Measurements from ENCODE around the gene FBLN1.
"Not testable (repeated sequence)": the region's sequence is repeated elsewhere in the genome, so short reads cannot be mapped to it uniquely, and the experiment has no call there.

Gene FBLN1

GRCh38 chr22:45554040-45554406 lies 51.3 kb downstream of the FBLN1 start:
- no peak overlapping the region for H3K4me3 ChIP-seq (ENCODE audit: low read depth in 1 of 2, low read length in 1 of 2)
- H3K36me3 ChIP-seq = no peaks in the 10 kb centered on the region
- no peaks in the 10 kb centered on the region for H3K4me1 ChIP-seq (ENCODE audit: control insufficient read depth in 1 of 2, insufficient read depth in 1 of 2, low read depth in 1 of 2, low read length in 1 of 2)
- peaks cover 50% of the 10 kb centered on the region for H3K27me3 ChIP-seq
- TF ChIP-seq CTCF (IDR thresholded peaks at IDR 0.05) = no peak
- H3K27ac ChIP-seq = no peak overlapping the region
- H3K9me3 ChIP-seq = no peaks in the 10 kb centered on the region

DNA sequence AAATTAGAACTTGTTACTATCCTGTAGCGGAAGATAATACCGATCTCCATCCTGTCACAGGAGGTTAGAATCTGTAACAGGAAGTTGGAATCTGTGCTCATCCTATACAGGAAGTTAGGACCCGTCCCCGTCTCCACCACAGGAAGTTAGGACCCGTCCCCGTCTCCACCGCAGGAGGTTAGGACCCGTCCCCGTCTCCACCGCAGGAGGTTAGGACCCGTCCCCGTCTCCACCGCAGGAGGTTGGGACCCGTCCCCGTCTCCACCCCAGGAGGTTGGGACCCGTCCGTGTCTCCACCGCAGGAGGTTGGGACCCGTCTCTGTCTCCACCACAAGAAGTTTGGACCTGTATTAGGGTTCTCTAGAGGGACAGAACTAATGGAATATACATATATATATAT lies 52.2 kb downstream of the FBLN1 start:
- H3K9me3 ChIP-seq = no peaks in the 10 kb centered on the region
- no peak overlapping the region for H3K27ac ChIP-seq
- H3K36me3 ChIP-seq = no peaks in the 10 kb centered on the region
- H3K27me3 ChIP-seq = peaks cover 50% of the 10 kb centered on the region
- no peak overlapping the region for H3K4me3 ChIP-seq (ENCODE audit: low read depth in 1 of 2, low read length in 1 of 2)
- H3K4me1 ChIP-seq (ENCODE audit: control insufficient read depth in 1 of 2, insufficient read depth in 1 of 2, low read depth in 1 of 2, low read length in 1 of 2) = no peaks in the 10 kb centered on the region
- TF ChIP-seq CTCF (IDR thresholded peaks at IDR 0.05) = no peak

DNA sequence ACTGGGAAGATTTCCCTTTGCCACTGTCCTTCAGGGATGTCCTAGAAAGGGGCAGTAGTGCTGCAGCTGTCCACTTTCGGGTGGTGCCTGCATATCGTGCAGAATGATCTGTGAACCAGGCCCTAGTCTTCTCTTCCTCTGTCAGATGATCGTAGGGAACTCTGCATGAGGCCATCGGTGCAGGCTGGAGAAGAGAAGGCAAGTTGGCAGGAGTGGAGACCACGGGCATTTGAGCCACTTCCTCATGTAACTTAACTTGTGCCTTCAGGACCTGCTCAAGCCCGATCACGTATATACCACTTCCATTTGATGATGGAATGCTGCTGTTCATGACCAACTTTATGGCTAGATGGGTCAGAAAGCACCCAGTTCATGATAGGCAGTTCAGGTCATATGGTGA lies 55.2 kb downstream of the FBLN1 start:
- not testable (repeated sequence) for H3K4me1 ChIP-seq (ENCODE audit: control insufficient read depth in 1 of 2, insufficient read depth in 1 of 2, low read depth in 1 of 2, low read length in 1 of 2)
- H3K27me3 ChIP-seq = peaks cover 35% of the 10 kb centered on the region

DNA sequence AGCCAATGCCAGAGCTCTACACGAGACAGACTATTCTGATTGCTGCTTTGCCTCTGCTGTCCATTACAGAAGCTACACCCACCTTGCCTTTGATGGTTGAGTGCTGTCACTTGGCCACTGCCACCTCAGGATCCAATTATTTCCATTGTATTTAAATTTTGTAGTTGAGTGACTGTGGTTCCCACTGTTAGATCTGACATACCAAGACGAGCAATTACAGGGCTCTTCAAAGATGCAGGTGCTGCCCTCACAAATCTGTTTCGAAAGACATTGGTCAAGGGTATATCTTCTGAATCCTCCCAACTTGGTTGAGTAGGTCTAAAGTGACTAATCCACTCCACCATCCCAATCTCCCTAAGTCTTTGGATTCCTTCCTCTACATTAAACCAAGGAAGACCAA lies 57.4 kb downstream of the FBLN1 start:
- not testable (repeated sequence) for H3K27ac ChIP-seq; H3K9me3 ChIP-seq; H3K4me3 ChIP-seq (ENCODE audit: low read depth in 1 of 2, low read length in 1 of 2); H3K4me1 ChIP-seq (ENCODE audit: control insufficient read depth in 1 of 2, insufficient read depth in 1 of 2, low read depth in 1 of 2, low read length in 1 of 2); H3K36me3 ChIP-seq
- H3K27me3 ChIP-seq = peaks cover 13% of the 10 kb centered on the region

More for the DNA sequence above, 55.2 kb downstream of the FBLN1 start:
- H3K4me3 ChIP-seq (ENCODE audit: low read depth in 1 of 2, low read length in 1 of 2); H3K27ac ChIP-seq; H3K36me3 ChIP-seq; H3K9me3 ChIP-seq: not testable (repeated sequence)

- H3K36me3 ChIP-seq; H3K27ac ChIP-seq; H3K4me1 ChIP-seq (ENCODE audit: control insufficient read depth in 1 of 2, insufficient read depth in 1 of 2, low read depth in 1 of 2, low read length in 1 of 2); H3K4me3 ChIP-seq (ENCODE audit: low read depth in 1 of 2, low read length in 1 of 2); H3K27me3 ChIP-seq; H3K9me3 ChIP-seq: not testable (repeated sequence)
Measured at GRCh38 chr22:45560761-45561160, 58.1 kb downstream of the FBLN1 start.

DNA sequence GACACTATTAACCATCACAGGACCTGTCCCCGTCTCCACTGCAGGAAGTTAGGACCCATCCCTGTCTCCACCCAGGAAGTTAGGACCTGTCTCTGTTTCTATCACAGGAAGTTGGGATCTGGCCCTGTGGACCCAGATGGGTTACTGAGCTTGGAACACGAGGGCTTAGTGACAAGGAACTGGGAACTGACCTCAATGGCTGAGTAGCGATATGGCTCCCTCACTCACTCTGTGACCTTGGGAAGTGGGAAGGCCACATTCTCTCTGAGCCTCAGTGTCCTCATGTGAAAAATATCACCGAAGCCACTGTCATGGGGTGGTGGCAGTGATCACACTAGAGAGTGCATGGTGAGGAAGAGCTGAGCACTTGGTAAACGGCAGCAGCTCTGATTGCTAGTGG lies 59.4 kb downstream of the FBLN1 start:
- Histone ChIP-seq H3K27ac (no peak overlapping the region), H3K4me1 (ENCODE audit: control insufficient read depth in 1 of 2, insufficient read depth in 1 of 2, low read depth in 1 of 2, low read length in 1 of 2) (no peaks in the 10 kb centered on the region), H3K4me3 (ENCODE audit: low read depth in 1 of 2, low read length in 1 of 2) (no peak overlapping the region), H3K36me3 (no peaks in the 10 kb centered on the region), H3K27me3 (peaks cover 15% of the 10 kb centered on the region), H3K9me3 (no peaks in the 10 kb centered on the region)
- no peak for TF ChIP-seq CTCF (IDR thresholded peaks at IDR 0.05)

GRCh38 chr22:45562537-45563361 lies 60.1 kb downstream of the FBLN1 start:
- Histone ChIP-seq H3K9me3 (no peaks in the 10 kb centered on the region), H3K36me3 (no peaks in the 10 kb centered on the region), H3K4me1 (ENCODE audit: control insufficient read depth in 1 of 2, insufficient read depth in 1 of 2, low read depth in 1 of 2, low read length in 1 of 2) (no peaks in the 10 kb centered on the region), H3K27ac (no peak overlapping the region), H3K4me3 (ENCODE audit: low read depth in 1 of 2, low read length in 1 of 2) (no peak overlapping the region), H3K27me3 (peaks cover 22% of the 10 kb centered on the region)
- no peak for TF ChIP-seq CTCF (IDR thresholded peaks at IDR 0.05)

All from neutrophil (primary cell).